ENCODE measurements around the gene ERAP2.

ERAP2 gene

GRCh38 chr5:96901841-96902240 is 25.5 kb downstream of the ERAP2 start:
- ChIA-PET CTCF (no interaction called here), POLR2A (ENCODE audit: low non-redundant PET) (no interaction called here)
- H3K27ac ChIP-seq, result no peak overlapping the region
- no peak for TF ChIP-seq CTCF (conservative IDR thresholded peaks at IDR 0.05; ENCODE audit: low read depth)
- DNase-seq (ENCODE audit: low spot score), result no peak

GRCh38 chr5:96902876-96903275 is 26.6 kb downstream of the ERAP2 start:
- POLR2A ChIA-PET (ENCODE audit: low non-redundant PET), result no interaction called here
- no peak for DNase-seq (ENCODE audit: low spot score)
- no peak for TF ChIP-seq CTCF (conservative IDR thresholded peaks at IDR 0.05; ENCODE audit: low read depth)
- CTCF ChIA-PET, result no interaction called here
- no peak overlapping the region for H3K27ac ChIP-seq

DNA sequence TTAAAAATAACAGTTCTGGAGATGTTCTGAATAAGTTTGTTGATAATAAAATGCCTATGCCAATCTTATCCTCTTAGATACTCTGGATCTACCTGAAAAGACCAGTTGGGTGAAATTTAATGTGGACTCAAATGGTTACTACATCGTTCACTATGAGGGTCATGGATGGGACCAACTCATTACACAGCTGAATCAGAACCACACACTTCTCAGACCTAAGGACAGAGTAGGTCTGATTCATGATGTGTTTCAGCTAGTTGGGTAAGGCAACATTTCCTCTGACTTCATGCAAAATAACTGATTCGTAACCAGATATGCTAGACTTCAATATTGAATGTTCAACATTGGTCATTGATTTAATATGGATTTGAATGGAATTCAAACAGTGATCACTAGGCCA is 27.0 kb downstream of the ERAP2 start:
- CTCF ChIA-PET, result interaction anchor here (1.0 kb wide), 1 partner anchor 14 kb away, joined by 3 read pairs; no protein-coding TSS in a partner anchor
- no peak for DNase-seq (ENCODE audit: low spot score)
- no peak for TF ChIP-seq CTCF (conservative IDR thresholded peaks at IDR 0.05; ENCODE audit: low read depth)
- POLR2A ChIA-PET (ENCODE audit: low non-redundant PET), result no interaction called here
- no peak overlapping the region for H3K27ac ChIP-seq

DNA sequence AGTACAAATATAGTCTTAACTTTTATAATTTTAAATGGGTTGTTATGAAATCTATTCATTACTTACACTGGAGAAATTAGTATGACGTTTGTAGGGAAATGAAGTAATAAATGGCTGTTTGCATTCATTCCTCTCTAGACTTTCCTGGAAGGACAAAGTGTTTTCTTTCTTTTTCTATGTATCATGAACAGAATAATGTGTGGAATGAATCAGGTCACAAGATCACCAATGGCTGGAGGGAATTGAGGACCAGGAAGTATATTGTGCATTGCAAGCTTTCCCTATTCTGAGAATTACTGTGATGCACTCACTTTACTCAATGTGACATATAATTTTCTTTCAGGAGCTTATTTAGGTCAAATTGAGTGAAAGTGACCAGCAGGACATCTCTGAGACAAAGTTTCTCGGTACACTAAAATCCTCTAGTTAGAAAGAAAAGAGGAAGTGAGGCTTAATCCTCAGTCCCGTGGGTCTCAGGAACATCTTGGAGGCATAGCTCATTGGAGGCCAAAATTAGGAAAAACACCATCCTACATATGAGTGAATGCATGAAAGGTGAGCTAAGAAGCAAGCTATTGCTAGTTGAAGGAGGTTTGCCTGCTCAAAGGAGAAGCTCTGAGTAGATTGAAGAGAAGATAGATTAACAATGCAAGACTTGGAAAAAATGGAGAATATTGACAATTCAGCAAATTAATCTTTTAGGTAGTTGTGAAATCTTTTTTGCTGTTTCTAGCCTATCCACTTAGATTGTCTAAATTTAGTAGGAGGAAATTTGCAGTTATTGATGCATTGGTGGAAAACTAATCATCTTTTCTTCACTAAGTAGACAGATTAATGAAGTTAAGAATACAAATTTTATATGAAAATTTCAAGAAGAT is 28.0 kb downstream of the ERAP2 start:
- no peak overlapping the region for H3K27ac ChIP-seq
- ChIA-PET CTCF (interaction anchor here (0.6 to 1.6 kb wide), 3 partner anchors 15 to 39 kb away, joined by 3 to 4 read pairs (median 3); no protein-coding TSS in a partner anchor), POLR2A (ENCODE audit: low non-redundant PET) (no interaction called here)
- DNase-seq (ENCODE audit: low spot score), result no peak
- no peak for TF ChIP-seq CTCF (conservative IDR thresholded peaks at IDR 0.05; ENCODE audit: low read depth)

DNA sequence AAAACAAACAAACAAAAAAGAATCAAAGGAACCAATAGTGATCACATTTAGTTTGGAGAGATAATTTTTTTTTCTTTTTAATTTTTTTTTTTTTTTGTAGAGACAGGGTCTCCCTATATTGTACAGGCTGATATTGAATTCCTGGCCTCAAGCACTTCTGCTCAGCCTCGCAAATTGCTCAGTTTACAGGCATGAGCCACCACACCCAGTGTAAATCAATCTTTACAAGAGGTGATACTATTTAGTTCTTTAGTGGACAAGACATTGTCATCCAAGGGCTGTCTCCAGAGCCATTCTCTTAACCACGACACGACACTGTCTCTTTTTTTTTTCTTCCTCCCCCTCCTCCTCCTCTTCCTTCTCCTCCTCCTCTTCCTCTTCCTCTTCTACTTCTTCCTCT is 29.6 kb downstream of the ERAP2 start:
- no peak for DNase-seq (ENCODE audit: low spot score)
- no peak overlapping the region for H3K27ac ChIP-seq
- no peak for TF ChIP-seq CTCF (conservative IDR thresholded peaks at IDR 0.05; ENCODE audit: low read depth)
- POLR2A ChIA-PET (ENCODE audit: low non-redundant PET), result no interaction called here
- CTCF ChIA-PET, result interaction anchor here (0.7 kb wide), 1 partner anchor 573 kb away, joined by 6 read pairs; no protein-coding TSS in a partner anchor

- POLR2A ChIA-PET (ENCODE audit: low non-redundant PET), result no interaction called here
- no peak for DNase-seq (ENCODE audit: low spot score)
- no peak for TF ChIP-seq CTCF (conservative IDR thresholded peaks at IDR 0.05; ENCODE audit: low read depth)
- H3K27ac ChIP-seq, result no peak overlapping the region
- CTCF ChIA-PET, result interaction anchor here (0.7 kb wide), 1 partner anchor 224 kb away, joined by 5 read pairs; no protein-coding TSS in a partner anchor
Measured at GRCh38 chr5:96909003-96909402, 32.7 kb downstream of the ERAP2 start.

All from RWPE1 (cell line).